GM21737 (cell line): Measurements from ENCODE around the gene PITPNM1.
"Not testable (repeated sequence)": the region's sequence is repeated elsewhere in the genome, so short reads cannot be mapped to it uniquely, and the experiment has no call there.

ENCODE experiments used
- ATAC-seq: cut with Tn5 transposase; IDR thresholded peaks from one replicate; pipeline ENCODE4 v1.9.1; 2021; ENCODE audit warnings: mild to moderate bottlenecking, moderate library complexity; ENCODE audit not compliant: unreplicated experiment

The PITPNM1 gene

DNA sequence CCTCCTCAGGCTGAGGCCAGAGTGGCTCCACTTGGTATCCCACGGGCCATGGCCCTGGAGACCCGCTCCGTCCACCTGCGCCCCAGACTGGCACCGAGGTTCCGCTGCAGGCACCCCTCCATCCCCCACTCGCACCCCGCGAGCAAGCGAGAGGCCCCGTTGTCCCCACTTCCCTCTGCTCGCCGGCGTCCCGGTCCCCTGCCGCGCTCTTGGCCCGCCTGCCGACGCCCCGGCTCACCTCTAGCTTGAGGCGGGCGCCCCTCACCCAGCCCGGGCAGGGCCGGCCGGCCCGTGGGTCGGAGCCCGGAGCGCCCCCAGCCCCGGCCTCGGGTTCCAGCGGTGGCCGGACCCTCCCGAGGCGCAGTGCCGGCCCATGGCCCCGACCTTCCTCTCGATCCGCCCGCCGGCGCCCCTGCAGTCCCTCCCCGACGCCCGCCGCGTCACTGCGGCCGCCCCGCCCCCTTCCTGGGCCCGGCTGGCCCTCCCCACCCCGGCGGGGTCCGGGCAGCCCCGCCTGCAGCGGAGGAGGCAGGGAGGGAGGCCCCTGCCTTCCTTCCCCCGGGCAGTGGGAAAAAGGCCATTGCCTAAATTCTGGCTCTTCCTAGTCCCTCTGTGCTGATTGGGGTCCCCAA, at the start of gene PITPNM1:
TSS of gene PITPNM1 (minus strand) at position 414 of the 632 bp plus-strand sequence. CDS start 1,183 bp downstream, outside the sequence.
- no peak for ATAC-seq

DNA sequence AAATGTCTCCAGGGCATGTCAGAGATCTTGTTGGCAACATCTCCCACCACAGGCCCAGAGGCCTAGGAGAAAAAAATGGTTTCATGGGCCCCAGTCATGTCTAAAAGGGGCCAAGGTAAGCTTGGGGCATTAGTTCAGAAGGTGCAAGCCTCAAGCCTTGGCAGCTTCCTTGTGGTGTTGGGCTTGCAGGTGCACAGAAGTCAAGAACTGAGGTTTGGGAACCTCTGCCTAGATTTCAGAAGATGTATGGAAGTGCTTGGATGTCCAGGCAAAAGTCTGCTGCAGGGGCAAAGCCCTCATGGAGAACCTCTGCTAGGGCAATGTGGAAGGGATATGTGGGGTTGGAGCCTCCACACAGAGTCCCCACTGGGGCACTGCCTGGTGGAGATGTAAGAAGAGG, 46.5 kb upstream of the PITPNM1 start:
- ATAC-seq = not testable (repeated sequence)

DNA sequence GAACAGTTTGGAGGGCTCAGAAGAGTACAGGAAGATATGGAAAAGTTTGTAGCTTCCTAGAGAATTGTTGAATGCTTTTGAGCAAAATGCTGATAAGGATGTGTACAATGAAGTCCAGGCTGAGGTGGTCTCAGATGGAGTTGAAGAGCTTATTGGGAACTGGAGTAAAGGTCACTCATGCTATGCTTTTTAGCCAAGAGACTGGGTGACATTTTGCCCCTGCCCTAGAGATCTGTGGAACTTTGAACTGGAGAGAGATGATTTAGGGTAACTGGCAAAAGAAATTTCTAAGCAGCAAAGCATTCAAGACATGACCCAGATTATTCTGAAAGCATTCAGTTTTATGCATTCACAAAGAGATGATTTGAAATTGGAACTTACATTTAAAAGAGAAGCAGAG, 46.0 kb upstream of the PITPNM1 start:
- ATAC-seq = no peak

DNA sequence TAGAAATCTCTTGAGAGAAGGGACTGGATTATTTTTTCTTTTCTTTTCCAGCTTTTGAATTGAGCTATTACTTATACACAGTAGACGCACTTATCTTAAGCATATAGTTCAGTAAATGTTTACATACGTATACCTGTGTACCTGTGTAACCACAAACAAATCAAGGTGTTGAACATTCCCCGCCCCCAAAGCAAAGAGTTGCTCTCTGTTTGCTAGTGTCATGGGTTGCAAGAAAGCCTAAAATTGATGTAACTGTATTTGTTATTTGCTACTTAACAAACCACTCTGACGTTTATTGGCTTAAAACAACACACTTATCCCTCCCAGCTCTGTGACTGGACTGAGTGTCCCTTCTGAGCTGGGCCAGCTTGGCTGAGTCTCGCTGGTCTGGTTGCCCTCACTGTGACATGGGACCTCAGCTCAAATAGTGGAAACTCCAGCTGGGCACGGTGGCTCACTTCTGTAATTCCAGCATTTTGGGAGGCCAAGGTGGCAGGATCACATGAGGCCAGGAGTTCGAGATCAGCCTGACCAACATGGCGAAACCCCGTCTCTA, 43.5 kb upstream of the PITPNM1 start:
- ATAC-seq = no peak

DNA sequence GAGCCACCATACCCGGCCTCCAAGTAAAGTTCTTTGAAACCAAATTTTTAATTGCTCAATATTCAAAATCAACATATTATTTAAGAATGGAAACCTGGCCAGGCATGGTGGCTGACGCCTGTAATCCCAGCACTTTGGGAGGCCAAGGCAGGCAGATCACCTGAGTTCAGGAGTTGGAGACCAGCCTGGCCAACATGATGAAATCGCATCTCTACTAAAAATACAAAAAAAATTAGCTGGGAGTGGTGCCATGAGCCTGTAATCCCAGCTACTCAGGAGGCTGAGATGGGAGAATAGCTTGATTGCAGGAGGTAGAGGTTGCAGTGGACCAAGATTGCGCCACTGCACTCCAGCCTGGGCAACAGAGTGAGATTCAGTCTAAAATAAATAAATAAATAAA, 42.9 kb upstream of the PITPNM1 start:
- ATAC-seq = not testable (repeated sequence)

DNA sequence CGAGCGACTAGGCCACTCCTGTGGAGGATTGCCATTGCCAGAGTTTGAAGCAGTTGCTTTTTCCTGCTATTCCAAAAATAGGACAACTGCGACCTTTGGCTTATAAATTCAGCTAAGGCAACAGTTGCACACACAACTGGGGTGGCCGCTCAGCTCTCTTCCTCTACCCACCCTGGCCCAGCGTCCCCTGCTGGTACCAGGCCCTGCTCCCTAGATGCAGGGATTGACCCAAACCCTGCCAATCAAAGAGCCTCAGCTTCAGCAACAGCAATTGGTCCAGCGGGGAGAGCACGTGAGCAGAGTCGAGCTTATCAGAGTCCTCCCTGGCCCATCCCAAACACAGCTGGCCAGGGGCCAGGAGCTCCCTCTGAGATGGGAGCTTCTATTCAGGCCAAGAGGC, 40.1 kb upstream of the PITPNM1 start:
- ATAC-seq = no peak

DNA sequence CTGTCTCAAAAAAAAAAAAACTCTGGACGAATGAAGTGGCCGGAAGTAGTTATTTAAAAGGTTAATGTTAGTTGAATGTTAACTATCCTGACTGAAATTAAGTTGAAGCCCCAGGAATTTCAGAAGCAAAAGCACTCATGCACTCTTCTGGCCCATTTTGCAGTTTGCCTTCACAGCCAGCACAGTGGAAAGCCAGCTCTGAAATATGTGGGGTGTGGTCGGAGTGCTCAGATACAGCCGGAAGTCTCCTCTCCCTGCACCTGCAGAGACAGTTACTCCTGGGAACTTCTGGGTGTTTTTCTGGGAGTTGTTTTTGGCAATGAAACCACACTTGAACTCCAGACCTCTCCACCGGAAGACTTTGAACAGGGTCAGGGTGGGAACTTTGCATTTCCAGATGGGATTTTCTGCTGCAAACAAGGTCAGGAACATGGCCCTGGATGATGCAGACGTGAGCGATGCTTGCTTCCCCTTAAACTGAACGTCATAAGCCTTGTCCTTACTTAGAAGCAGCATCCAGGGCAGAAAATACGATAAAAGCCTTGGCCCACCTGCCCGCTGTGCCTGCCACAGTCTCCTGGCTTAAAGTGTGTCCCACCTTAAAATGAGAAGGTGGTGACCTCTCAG, 39.6 kb upstream of the PITPNM1 start:
- ATAC-seq = no peak

DNA sequence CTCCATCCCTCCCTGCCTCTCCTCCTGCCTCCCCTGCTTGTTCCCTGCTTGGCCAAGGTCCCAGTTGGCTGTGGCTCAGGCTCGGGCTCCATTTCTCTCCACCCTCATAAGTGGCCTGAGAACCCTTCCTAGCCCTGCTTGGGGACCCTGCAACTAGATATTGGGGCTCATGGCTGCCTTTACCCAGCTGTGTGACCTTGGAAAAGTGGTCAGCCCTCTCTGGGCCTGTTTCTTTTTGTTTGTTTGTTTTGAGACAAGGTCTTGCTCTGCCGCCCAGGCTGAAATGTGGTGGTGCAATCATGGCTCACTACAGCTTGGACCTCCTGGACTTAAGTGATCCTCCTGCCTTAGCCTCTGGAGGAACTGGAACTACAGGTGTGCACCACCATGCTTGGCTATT, 38.4 kb upstream of the PITPNM1 start:
- no peak for ATAC-seq

DNA sequence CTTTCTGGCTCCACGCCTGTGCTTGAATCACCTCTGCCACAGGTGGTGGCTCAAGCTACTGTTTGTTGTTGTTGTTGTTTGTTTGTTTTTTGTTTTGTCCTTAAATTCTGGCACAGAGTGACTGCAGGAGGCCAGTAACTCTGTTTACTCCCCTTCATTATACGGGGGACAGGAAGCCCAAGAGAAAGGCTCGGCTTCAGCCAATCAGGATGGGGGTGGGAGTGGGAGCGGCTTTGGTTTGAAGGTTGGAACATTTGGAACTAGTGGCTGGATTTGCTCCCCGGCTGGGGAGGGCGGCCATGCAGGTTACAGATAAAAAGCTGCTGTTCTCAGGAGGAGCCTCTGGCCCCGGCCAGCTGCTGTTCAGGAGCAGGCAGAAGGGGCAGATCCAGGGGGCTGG, 37.8 kb upstream of the PITPNM1 start:
- ATAC-seq = no peak

DNA sequence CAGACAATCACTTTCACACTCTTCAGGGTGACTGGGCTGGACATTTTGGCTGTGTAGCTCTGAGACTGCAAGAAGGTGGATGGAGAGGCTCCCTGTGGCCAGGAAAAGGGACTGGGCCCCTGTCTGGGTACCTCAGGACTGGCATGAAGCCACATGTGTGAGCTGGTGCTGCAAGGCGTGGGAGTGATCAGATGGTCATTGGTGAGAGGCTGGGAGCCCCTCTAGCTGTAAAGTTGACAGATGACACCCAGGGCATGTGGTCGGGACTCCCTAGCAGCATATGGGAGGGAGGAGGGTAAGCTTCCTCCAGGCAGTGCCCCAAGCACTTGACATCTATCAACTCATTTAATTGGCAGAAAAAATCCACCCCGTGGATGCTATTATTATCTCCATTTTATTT, 37.0 kb upstream of the PITPNM1 start:
- no peak for ATAC-seq

DNA sequence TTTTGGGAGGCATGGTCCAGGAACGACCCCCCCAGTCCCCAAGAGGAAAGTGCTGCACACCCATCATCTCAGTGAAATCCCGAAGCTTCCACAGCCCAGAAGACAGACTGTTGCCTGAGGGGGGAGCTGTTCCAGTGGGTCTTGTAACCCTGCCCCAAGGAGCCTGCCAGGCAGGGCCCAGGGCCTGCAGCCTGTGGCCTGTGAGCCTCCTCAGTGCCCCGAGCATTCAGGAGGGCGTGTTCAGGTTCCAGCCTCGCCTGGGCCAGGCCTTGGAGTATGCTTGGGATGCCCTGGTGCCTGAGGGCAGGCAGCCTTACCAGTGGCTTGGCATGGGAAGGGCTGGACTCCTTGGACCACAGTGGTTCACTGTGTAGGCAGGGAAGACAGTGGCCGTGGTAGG, 36.0 kb upstream of the PITPNM1 start:
- ATAC-seq = no peak

DNA sequence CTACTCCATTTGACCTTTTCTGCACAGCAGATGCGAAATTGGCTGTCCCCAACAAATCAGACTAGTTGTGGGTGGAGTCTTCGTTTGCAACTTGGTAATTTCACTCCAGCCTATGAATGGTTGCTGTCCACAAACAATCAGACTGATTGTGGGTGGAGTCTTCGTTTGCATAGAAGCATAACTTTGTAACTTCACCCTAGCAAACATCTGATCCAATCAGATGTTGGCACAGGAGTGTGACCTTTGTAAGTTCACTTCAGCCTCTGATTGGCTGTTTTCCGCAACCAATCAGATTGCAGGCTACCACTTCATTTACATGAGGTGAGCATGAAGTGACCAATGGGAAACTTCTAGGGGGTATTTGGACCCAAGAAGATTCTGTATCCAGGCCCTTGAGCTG, 34.4 kb upstream of the PITPNM1 start:
- no peak for ATAC-seq

DNA sequence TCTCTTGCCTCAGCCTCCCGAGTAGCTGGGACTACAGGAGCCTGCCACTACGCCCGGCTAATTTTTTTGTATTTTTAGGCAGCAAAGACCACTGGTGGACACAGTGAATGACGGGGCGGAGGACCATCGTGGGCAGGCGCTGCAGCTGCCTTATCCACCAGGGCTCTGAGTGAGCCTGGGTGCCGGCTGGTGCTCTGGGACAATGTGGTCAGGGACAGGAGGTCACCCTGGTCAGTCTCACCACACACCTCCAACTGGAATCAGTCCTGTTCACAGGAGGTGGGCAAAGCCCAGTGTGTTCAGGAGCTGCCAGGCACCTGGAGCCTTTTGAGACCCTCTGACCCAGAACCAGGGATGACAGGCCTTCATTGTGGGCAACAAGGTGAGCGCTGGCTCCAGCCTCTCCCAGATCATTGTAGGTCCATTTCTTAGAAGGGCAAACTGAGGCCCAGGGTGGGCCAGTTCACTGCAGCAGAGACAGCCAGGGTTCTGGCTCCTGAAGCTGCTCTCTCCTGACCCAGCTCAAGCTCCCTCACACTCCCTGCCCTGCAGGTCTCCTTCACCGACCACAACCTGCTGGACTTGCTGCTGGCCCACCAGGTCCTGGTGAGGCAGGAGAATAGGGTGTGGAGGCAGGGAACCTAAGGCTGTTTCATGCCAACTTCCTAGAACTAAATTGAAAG, 33.8 kb upstream of the PITPNM1 start:
- no peak for ATAC-seq

DNA sequence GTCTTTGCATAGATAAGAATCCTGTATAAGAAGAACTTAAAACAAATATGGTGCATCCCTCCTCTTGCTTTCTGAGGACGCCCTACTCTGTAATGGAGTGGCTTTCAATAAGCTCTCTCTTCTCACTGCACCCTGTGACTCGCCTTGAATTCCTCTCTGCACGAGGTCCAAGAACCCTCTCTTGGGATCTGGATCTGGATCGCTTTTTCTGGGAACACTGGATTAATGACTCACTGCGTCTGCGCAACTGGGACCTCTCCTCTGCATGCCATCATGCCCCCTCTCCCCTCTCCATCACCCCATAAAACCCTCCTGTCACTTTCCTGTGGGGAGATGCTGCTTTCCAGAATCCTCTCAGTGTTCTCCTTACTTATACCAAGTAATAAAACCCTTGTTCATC, 33.1 kb upstream of the PITPNM1 start:
- no peak for ATAC-seq

DNA sequence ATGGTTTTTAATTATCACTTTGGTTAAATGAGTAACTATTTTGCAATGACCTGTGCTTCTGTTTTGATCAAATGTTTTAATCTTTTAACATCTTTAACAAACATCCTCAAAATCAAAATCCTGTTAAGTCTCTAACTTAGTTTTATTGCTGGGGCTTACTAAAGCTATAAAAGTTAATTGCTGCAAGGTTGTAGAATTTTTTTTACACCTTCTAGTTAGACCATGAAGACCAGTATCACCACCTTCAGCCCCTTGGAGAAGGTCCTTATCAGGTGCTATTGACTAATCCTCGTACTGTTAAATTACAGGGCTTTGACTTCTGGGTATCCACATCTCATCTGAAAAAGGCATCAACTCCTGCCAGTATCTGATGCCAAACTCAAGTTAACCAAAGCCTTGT, 30.4 kb upstream of the PITPNM1 start:
- ATAC-seq = no peak

DNA sequence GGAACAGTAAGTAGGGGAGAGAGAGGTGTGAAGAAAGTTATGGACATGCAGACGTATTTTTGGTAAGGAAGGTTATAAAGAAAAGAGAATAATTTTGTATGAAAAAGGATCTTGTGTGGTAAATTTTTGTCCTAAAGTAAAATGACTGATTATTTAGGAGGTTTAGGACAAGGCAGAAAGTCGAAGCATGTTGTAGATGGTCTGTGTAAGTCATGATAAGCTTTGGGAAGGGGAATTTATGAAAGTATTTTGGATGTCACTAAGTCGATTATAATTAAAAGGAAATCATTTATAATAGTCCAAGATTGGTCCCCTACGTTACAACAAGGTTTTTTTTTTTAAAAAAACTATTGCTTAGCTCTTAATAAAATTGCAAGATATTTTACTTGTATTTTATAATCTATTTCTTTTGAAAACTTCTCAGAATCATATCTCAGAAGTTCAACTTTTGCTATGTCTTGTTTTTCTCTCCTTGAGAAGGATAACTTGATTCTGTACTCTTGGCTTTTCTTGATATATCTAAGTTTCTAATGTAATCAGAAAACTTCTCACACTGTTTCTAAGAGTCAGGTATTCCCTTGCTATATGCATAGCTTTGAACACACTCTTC, 29.0 kb upstream of the PITPNM1 start:
- no peak for ATAC-seq

DNA sequence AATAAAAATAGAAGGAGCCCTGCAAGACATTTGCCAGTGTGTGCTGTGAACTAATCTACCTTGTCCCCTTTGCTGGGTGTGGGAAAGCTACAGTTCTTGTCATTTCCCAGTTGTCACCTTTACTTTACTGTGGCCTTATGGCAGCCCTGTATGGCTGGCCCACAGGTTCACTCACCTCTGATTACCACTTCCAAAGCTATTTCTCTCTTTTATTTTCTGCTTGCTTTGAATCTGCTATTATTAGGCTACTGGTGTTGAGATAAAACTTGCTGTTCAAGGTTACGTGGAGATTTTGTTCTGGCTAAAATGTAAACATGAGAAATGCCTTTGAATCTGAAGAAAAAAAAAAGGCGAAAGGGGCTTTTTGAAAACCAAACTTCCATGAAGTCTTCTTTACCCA, 27.7 kb upstream of the PITPNM1 start:
- ATAC-seq = no peak

DNA sequence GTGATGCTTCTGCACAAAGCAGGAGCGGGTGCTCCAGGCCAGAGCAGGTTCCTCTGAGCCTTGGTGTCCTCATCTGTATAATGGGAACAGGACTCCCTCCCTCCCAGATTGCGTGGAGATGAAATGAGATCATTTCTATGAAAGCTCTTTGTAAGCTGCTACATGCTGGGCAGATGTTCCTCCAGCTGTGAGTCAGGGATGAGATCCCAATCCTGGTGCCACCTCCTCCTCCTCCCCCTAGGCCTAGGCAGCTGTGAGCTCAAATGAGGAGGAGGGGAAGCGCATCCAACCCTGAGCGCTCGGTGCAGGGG, 25.1 kb upstream of the PITPNM1 start:
- ATAC-seq = no peak

DNA sequence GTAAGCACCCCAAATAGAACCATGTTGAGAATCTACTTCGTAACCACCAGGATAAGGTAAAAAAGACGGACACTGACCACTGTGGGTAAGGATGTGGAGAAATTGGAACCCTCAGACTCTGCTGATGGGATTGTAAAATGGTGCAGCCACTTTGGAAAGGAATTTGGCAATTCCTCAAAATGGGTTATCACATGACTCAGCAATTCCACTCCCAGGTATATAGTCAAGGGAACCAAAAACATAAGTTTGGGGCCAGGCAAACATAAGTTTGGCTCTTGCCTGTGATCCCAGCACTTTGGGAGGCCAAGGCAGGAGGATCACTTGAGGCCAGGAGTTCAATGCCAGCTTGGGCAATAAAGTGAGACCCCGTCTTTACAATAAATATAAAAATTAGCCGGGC, 23.2 kb upstream of the PITPNM1 start:
- no peak for ATAC-seq

DNA sequence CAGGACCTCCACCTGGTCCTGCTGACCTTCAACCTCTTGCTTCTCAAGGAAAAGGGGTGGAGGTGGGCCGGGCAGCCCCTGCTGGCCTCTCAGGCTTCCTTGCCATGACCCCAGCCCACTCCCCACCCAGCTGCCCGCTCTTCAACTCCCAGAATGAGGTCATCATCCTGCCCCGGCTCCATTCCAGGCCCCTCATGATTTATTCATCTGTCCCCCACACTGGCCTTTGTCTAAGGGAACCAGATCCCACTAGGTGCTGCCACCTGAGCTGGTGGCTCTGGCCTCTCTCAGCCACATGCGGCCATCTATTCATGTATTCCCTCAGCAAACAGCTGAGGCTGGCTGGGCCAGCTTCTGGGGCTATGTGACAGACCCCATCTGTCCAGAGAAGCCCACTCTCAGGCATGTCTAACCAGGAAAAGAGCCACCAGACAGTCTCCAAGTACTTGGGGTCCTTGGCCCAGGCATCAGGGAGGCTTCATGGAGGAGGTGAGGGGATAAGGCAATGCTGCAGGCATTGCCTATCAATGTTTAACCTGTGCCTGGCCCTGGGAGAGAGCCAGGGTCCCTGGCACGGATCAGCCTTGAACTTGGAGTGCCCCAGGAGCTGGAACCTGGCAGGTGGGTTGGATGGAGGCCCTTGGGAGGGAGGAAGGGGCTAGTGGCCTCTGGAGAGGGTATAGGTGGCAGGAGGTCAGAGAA, 20.3 kb upstream of the PITPNM1 start:
- no peak for ATAC-seq

DNA sequence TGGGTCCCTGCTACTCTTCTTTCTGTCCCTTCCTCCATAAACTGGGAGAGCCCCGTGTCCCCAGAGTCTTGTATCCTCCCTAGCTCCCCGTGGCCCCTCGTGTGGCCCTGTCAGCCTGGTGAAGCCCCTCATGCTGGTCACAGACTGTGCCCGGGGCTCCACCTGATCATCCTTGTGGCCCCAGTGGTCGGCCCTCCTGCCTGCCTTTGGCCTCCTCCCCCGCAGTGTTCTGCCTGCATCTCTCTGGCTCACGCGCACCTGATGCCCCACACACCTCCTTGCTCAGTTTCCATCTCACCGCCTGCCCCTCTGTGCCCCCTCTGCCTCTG, 19.3 kb upstream of the PITPNM1 start:
- no peak for ATAC-seq
